GM12865 (cell line): Measurements from ENCODE around the gene TTLL8.

ENCODE experiments used
- DNase-seq: peaks from one replicate; pipeline ENCODE4 v3.0.0; 2010; ENCODE audit warnings: low read depth
- H3K4me3 ChIP-seq: 2 replicates; pipeline ENCODE4 v1.5.1; 2011; ENCODE audit warnings: mild to moderate bottlenecking, low read depth, low read length, control low read depth
- CTCF ChIP-seq: IDR thresholded peaks from 2 replicates; pipeline ENCODE4 v1.5.1; 2011; ENCODE audit warnings: low read length, control low read depth, low read depth, inconsistent platforms; ENCODE audit not compliant: insufficient read depth; ENCODE audit errors: missing control alignments

Gene TTLL8

GRCh38 chr22:50048061-50048765 lies 9.9 kb downstream of the TTLL8 start:
- no peak for TF ChIP-seq CTCF
- DNase-seq: no peak
- no peak overlapping the region for H3K4me3 ChIP-seq

GRCh38 chr22:50047346-50047745 lies 10.8 kb downstream of the TTLL8 start:
- no peak for TF ChIP-seq CTCF
- no peak for DNase-seq
- H3K4me3 ChIP-seq: no peak overlapping the region

- DNase-seq: no peak
- TF ChIP-seq CTCF: no peak
- H3K4me3 ChIP-seq: no peak overlapping the region
Observed at GRCh38 chr22:50046481-50047245, 11.4 kb downstream of the TTLL8 start.

- no peak for DNase-seq
- H3K4me3 ChIP-seq: no peak overlapping the region
- no peak for TF ChIP-seq CTCF
Observed at GRCh38 chr22:50046019-50046415, 12.1 kb downstream of the TTLL8 start.

GRCh38 chr22:50045211-50046018 lies 12.7 kb downstream of the TTLL8 start:
- no peak overlapping the region for H3K4me3 ChIP-seq
- no peak for DNase-seq
- no peak for TF ChIP-seq CTCF

GRCh38 chr22:50044485-50045118 lies 13.5 kb downstream of the TTLL8 start:
- no peak for TF ChIP-seq CTCF
- DNase-seq: no peak
- H3K4me3 ChIP-seq: no peak overlapping the region
